HG02763 (cell line): ENCODE measurements around the gene IL16.

Source experiments
- ATAC-seq: cut with Tn5 transposase; IDR thresholded peaks from one replicate; pipeline ENCODE4 v1.9.1; 2021; ENCODE audit warnings: mild to moderate bottlenecking, moderate library complexity; ENCODE audit not compliant: unreplicated experiment

IL16 gene

DNA sequence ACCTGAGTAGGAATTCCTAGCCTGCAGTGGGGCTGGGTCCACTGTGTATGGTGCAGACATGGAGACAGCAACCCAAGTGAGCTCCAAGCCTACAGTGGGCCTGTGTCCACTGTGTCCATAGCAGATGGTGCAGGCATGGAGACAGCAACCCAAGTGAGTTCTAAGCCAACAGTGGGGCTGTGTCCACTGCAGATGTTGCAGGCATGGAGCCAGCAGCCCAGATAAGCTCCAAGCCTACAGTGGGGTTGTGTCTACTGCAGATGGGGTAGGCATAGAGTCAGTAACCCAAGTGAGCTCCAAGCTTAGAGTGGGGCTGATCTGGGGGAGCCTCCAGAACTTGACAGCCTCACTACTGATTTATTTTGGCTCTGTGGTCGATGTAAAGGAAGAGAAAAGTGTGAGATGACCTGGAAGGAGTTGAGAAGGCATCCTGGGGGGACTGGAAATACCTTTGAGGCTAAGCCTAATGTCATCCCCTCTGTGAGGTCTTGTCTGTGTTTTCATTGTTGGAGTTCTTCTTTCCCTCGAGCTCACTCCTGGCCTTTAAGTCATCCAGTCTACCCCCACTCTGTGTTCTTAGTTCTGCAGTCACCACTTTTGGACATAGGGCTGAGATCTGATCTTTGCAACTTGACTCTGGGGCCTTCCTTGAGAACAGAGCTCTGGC is 22.4 kb upstream of the IL16 start:
- no peak for ATAC-seq

DNA sequence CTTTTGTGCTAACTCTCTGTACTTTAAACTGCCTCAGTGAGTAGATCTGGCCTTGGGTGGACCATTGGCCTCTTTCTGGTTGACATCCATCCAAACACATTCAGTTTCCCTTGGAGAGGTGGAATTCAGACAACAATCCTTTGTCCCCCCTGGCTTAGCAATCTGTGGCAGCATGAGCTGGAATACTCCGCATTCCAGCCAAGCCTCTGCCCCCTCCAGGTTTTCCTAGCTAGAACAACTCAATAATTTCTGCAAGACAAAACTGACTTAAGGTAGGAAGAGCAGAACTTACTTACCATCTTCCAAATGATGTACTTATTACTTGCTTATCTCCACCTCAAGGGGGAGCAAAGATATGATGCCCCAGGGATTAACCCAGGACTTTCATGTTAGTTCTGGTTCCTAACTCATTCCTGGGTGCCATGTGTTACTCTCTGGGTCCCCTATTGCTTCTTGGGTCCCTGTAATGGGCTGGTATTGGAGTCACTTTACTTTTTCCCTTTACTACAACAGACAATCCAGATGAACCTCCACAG is 21.8 kb upstream of the IL16 start:
- no peak for ATAC-seq

DNA sequence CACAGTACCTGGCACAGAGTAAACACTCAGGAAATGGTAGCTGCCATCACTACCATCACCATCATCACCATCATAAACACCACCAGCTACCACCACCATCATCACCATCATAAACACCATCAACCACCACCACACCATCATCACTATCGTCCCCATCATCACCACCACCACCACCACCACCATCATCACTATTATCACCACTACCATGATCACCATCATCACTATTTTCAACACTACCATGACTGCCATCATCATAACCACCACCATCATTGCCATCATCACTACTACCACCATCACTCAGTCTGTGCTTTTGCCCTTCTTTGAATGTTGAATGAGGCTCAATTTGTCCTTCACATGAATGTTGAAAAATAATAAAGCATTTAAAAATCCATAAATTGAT is 21.2 kb upstream of the IL16 start:
- ATAC-seq = no peak

DNA sequence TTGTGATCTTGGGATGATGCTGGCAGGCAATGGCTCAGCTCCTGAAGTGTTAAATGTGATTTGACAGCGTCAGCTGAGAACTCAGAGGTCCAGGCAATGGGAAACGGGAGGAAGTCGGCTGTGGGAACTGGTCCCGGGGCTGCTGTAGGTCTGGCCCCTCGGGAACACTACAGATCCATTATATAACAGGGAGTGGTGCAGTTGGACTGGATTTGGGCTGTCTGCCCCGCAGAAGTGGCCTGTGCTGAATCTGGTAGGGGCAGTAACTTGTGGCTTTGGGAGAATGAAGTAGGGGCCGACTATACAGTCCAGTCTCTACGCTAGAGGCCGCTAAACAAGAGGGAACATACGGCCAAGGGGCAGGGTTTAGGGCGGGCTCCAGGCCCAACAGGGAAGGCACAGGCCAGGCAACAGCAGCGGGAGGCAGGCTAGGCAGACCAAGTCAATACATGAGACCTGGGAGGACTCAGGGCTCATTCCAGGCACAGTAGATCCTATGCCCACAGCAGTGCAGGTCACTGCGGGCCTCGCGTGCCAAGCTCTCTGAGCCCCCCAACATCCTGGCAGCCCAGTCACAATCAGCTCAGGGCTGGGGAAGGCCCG is 20.3 kb upstream of the IL16 start:
- ATAC-seq = no peak

DNA sequence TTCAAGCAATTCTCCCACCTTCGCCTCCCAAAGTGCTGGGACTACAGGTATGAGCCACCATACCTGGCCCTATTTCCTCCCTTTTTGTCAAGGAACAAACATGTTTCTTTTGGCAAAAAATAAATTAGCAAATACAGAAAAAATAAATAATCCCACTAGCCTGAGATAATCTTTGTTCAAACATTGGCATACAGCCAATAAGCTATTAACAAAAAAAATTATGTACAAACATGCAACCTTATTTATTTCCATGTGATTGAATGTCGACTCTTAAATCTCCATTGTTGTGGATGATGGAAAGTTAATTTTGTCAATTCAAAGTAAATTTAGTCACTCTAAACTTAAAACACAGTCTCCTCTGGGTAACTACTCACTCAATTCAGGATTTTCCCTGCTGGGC is 18.3 kb upstream of the IL16 start:
- no peak for ATAC-seq

DNA sequence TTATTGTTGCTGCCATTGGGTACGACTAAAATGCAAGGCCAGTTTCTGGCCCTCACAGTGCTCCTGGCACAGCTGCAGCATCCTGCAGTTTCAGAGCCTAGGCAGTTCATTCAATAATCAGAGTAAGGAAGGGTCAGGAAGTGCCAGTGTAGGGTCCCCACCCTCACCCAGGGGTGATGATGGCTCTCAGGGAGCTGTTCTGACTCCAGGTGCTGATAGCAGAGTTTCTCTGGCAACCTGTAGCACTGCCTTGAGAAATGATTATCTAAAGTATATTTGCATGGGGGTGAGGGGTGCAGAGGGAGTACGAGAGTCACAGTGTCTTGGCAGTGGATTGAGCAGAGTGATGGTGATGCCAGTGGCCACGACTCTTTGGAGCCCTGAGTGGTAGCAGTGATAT is 15.5 kb upstream of the IL16 start:
- no peak for ATAC-seq

DNA sequence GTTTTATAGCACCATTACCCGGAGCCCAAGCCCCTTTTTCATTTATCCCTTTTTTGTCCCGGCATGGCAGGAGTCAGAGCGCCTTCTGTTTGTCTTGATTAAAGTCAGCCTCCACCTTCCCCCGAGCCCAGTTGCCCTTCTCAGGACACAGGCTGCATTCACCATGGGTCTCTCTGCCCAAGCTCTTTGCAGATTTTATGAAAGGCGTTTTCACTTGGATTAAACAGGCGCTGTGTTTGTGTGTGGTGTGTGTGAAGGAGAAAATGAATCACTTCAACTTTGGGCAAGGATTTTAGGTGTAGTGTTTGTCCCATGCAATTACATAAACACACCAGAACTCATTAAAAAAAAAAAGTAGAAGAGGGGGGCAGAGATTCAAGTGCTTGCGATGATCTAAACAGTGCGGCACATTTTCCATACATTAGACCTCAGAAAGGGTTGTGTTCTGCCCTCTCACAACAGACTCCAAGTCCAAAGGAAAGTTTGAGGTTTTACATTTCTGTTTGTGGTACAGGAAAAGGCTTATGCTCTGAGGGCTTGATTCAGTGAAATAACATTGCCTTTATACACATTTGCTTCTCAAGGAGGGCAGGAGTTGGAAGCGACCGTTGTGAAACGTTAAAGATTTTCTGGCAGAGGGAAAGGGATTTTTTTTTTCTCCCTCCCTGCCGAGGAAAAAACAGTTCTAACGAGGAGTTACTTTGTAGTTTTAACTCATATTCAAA is 14.5 kb upstream of the IL16 start:
- ATAC-seq = no peak

DNA sequence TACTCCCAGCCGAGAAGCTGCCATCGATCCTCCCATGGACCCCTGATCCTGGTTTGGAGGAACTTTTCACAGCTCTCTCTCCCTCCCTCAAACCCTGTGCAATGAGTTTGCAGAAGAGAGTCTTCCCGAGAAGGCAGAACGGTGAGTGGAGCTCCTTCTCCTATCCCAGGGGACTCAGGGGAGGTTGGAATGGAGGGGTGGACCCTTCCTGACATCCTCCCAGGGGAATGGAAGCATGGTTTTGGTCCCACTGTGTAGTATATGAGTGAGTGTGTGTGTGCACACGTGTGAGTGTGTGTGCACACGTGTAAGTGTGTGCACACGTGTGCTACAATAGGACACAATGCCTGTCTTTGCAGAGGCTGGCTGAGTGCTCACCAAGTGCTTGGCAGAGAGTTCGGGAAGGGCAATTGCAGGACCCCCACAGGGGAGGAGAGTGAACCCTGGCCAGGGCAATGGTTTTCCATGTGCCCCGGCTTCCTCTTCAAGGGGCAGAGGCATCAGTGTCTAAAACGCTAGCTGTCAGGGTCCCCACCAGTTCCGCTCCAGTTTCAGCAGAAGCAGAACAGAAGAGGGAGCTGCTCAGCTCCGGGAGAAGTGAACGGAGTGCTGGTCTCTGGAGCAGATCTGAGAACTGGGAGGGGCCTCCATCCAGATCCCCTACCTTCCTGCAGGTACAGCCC is 13.8 kb upstream of the IL16 start:
- ATAC-seq = no peak

DNA sequence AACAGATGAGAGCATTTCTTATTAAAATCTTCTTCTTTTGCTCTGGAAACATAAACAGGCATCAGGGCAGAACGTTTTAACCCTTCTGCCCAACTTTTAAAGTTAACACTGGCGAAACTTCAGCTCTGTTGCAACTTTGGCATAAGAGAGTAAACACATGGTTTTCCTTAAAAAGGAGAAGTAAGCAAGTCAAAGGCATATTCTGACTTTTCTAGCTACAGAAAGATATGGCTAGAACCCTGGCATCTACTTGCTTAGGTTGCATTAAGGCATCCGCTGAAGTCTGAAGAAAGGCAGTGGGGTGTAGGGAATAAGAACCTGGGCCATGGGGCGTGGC is 13.3 kb upstream of the IL16 start:
- ATAC-seq = no peak

DNA sequence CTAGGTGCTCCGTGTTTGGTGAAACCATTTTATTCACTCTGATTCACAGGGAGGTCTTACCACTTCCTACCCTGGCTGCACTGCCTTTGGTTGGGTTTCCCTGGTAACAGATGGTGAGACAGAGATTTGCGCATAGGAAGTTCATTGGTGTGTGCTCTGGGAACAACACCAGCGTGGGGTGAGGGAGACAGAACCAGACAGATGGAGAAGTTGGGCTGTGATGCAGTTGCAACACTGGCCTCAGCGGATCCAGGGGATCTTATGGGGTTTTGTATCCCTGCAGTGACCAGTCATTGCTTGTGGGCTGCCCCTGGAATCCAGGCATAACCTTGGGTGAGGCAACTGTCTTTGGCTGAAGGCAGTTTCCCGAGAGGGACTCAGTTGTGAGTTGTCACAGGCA is 12.5 kb upstream of the IL16 start:
- ATAC-seq = no peak

DNA sequence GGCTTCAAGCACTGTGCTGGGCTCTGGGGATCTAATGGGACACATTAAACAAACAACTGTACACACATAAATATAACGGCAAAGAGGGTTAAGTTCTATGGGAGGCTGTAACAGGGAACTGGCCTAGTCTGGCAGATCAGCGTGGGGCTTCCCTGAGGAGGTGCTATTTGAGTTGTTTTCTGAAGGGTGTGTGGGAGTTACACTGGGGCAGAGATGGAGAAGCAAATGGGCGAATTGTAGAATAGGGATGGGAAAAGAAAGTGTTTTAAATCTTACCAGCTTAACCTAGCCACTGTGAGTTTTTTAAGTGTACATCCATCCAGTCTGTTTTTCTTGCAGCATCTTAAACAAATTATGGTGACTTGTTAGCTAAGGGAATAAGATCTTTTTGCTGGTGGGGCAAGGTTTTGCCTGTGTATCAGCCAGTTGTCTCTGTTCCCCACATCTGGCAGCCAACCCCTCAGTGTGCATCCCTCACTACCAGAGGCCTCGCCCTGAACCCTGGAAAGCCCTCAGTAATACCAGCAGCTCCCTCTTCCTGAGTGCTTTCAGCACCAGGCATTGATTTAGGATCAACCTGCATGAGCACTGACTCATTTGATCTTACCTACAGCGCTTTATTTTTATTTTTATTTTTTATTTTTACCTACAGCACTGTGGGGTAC is 10.9 kb upstream of the IL16 start:
- ATAC-seq = no peak

DNA sequence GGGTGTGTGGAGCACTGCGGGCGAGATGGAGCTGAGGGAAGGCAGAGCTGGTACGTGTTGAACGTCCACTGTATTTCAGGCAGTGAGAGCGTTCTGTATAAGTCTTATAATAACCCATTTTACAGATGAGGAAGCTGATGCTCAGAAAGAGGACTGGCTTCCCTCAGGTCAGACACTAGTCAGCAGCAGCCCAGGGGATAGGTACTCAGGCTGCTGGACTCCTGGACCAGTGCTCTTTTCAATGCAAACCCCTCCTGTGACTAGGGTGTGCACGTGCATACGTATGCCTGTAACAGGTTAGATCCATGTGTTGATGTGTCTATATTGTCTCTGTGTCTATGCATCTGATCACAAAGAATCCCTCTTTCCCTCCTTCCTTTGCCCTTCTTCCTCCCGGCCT is 8.3 kb upstream of the IL16 start:
- ATAC-seq = no peak

DNA sequence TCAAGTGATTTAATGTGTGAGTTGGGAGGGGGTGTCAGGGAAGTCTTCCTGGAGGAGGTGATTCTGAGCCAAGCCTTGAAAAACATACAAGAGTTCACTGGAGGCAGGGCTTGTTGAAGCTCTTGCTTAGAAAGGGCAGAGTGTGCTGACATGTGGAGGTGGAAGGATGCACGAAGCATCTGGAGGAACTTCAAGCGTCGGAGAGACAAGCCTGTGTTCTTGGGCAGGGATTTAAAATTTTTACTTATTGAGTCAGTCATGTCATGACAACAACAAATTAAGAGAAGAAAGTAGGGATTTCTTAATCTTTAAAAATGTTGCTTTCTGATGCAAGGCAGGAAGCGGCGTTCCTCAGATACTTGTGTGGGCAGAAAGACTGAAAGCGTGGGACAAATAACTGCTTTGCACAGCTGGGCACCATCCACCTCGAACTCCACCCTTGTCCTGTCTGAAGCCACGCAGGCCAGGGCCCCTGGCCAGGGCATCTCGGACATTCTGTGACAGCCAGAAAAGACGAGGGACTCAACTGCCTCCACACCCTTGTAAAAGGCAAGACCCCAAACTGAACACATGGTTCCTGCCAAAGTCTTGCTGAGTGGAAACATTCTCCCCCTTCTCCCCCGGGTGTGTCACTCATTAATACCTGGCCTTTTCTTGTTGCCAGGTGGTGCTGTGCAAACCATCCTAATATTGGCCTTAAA is 6.9 kb upstream of the IL16 start:
- ATAC-seq = no peak

DNA sequence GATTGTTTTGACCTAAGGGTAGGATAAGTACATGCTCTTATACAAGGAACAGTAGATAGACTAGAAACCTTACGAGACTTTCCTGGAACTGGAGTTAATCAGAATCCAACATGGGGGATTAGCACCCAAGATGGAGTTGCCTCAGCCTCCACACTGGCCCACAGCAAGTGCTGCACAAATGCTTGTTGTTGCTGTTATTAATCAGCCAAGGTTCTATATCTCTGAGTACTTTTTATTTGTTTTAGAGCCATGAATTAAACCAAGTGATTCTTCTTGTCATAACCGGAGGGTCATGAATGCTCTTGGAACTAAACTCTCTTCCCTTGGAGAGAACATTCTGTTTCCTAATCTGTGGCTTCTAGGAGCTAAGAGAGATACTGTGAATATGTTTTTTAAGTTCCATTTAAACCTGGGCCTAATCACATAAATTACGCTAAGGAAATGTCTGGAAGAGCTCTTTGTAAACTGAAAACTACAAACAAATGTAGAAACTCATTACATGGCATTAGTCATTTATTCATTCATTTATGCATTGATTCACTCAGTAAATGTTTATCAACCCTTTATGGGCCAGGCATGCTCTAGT is 5.7 kb upstream of the IL16 start:
- no peak for ATAC-seq

DNA sequence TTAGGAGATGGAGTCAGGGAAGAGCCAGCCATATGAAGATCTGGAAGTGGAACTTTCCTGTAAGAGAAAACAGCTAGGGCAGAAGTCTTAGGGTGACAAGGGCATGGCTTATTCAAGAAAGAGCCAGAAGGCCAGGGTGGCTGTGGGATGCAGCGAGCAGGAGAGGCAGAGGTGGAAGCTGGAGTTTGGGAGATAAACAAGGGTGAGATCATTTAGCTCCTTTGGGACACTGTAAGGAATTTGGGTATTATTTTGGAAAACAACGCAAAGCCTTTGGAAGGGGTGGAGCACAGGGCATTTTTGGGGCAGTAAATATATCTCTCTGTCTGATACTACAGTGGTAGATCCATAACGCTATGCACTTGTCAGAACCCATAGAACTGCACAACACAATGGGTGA is 5.0 kb upstream of the IL16 start:
- no peak for ATAC-seq

DNA sequence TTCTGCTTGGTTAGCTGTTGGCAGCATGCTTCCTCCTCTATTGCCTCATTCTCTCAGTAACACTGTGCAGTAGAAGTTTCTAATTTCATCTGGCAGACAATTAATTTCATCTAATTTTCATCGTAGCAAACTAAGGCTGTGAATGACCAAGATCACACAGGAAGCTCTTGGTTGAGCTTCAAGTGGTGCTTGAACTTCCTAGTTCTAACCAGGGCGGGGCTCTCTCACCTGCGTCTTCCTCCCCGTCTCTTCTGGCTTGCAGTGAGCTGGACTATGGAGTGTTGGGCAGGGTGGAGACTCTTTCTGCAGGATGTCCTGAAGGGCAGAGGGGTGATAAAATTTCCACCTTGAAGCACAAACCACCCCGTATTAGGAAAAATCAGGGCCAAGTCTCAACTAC is 2.0 kb upstream of the IL16 start:
- no peak for ATAC-seq

DNA sequence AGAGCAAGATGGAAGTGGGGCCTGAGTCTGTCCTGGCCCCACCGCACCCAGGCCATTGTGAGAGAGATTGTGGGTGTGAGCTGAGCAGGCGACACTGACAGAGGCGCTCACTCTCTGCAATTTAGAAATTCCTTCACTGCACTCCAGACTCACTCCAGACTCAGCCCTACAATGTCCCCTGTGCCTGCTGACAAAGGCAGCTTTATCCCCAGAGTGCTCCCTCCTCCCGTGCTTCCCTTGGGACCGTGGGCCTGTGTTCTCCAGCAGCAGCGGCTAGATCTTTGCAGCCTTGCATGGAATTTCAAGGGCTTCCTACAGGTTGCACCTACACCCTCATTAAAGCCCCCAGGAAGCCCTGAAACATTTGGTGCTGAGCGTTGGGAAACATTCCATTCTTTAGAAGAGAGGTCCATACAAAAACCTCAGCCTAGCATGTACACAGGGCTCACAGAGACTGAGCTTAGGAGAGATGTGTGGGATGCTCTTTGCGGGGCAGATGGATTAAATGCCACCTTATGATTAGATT is 1.3 kb upstream of the IL16 start:
- ATAC-seq = no peak

DNA sequence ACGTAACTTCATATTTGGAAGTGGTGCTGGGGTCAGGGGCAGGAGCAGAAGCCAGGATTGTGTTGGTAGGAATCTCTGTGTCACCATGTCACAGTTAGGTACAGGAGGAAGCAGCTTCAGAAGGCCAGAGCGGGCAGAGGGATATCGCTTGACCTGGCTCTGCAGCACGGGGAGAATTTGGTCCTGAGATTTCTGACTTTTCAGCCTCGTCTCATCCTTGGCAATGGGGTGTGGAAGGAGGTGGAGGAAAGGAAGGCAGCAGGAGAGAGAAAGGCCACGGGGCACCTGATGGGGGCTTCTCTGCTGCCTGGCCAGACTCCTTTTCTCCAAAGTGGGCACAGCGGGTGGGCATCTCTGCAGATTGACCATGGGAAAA is 564 bp downstream of the IL16 start:
- ATAC-seq = no peak

DNA sequence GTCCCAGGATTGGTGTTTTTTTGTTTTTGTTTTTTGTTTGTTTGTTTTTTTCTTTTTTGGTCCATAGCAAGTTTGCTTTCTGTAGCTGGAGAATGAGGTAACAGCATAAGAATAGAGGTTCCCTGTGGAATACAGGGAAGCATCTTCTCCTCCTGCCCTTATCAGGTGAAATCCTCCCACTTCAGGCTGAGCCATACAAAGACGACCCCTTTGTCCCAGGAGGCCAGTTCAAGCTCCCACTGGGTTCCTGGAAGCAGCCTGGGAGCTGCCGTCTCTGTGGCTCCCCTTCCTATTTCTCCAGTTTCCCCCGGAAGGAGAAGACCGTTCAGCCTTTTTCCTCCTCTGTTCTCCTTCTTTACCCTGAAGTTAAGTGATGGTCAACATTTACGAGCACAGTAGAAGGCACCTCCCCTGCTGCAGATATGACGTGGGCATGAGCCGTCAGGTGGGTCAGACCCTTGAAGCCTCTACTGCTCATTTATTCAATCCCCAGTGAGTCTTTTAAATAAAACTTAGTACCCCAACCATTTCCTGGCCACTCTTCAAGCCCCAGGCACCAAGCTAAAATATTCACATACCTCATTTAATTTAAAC is 1.1 kb downstream of the IL16 start:
- no peak for ATAC-seq
